Activated T-helper 1 cell treated with anti-CD3 and anti-CD28 coated beads, Interleukin-2, amount 50 U/mL, for 16 hours (primary cell): ENCODE measurements around the gene YEATS4.
"Not testable (repeated sequence)": the region's sequence is repeated elsewhere in the genome, so short reads cannot be mapped to it uniquely, and the experiment has no call there.

ENCODE experiments used
- DNase-seq, 2 donors: peaks; one replicate each; pipeline ENCODE4 v3.0.0-alpha.2; 2020; ENCODE audit warnings: low read depth in 1 of 2, low spot score in 1 of 2

Gene YEATS4

DNA sequence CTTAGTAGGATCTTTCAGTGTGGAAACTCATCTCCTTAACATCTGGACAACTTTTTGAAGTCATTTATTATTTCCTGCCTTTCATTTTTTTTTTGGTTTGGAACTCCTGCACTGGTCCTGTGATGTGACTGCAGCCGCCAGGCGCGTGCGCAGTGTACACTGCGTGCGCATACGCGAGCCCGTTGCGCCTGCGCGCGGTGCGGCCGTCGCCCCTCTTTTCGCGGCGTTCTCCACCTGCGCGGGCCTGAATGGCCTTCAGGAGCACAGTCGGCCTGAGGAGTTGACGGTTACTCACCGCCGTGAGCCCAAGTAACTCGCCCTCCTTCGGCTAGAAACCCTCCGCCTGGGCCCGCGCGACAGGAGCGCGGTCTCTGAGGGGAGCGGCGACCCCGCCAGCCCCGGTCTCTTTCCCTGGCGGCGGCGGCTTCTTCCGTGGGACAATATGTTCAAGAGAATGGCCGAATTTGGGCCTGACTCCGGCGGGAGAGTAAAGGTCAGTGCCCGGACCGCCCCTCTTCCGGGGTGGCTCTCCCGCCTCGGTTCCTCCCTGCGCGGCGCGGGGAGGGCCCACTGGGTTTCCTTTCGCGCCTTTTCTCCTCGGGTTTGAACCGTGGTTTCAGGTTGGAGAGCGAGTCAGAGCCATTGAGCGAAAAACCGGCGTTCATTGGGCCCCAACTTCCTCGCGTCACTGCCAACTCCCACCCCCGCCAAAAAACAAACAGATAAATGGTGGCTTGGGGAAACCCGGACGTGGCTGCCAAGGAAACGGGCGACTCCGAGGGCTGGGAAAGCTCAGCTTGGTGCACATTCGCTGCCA, at the start of gene YEATS4:
YEATS4 (plus strand) TSS at position 213 of the 817 bp plus-strand sequence; CDS start at position 443, 230 bp downstream.
- DNase-seq: peak; percentile 62 to 74

DNA sequence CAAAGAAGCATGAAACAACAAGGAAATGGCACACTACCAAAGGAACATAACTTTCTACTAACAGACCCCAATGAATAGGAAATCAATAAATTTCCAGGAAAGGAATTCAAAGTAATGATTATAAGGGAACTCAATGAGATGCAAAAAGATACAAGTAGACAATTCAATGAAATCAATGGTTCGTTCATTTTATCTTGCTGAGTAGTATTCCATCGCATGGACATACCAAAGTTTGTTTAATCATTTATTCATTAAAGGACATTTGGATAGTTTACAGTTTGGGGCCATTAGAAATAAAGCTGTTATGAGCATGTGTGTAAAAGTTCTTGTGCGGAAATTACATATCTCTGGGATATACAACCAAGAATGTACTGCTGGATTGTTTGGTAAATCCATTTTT, 46.3 kb upstream of the YEATS4 start:
- no peak for DNase-seq

DNA sequence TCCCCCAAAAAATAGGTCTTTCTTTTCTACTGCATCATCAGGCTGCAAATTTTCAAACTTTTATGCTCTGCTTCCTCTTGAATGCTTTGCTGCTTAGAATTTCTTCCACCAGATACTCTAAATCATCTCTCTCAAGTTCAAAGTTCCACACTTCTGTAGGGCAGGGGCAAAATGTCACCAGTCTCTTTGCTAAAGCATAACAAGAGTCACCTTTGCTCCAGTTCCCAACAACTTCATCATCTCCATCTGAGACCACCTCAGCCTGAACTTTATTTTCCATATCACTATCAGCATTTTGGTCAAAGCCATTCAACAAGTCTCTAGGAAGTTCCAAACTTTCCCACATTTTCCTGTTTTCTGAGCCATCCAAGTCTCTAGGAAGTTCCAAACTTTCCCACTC, 42.8 kb upstream of the YEATS4 start:
- not testable (repeated sequence) for DNase-seq

DNA sequence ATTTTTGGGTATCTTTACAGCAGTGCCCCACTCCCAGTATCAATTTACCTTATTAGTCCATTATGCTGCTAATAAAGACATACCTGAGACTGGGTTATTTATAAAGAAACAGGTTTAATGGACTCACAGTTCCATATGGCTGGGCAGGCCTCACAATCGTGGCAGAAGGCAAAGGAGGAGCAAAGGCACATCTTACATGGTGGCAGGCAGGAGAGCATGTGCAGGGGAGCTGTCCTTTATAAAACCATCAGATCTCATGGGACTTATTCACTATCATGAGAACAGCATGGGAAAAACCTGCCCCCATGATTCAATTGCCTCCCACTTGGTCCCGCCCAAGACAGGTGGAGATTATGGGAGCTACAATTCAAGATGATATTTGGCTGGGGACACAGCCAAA, 42.3 kb upstream of the YEATS4 start:
- DNase-seq: not testable (repeated sequence)

DNA sequence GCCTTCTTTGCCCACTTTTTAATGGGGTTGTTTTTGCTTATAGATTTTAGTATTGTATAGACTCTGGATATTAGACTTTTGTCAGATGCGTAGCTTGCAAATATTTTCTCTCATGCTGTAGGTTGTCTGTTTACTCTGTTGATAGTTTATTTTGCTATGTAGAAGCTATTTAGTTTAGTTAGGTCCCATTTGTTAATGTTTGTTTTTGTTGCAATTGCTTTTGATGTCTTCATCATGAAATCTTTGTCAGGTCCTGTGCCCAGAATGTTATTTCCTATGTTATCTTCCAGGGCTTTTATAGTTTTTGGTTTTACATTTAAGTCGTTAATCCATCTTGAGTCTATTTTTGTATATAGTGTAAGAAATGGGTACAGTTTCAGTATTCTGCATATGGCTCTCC, 41.3 kb upstream of the YEATS4 start:
- DNase-seq: no peak

GRCh38 chr12:69321351-69321750, 38.2 kb upstream of the YEATS4 start:
- no peak for DNase-seq

GRCh38 chr12:69324797-69325466, 34.6 kb upstream of the YEATS4 start:
- no peak for DNase-seq

- no peak for DNase-seq
Measured at GRCh38 chr12:69328426-69328825, 31.1 kb upstream of the YEATS4 start.

- DNase-seq: no peak
Measured at GRCh38 chr12:69329669-69330428, 29.7 kb upstream of the YEATS4 start.

- DNase-seq: peak; percentile 29 to 54
Measured at GRCh38 chr12:69330475-69331473, 28.8 kb upstream of the YEATS4 start.

DNA sequence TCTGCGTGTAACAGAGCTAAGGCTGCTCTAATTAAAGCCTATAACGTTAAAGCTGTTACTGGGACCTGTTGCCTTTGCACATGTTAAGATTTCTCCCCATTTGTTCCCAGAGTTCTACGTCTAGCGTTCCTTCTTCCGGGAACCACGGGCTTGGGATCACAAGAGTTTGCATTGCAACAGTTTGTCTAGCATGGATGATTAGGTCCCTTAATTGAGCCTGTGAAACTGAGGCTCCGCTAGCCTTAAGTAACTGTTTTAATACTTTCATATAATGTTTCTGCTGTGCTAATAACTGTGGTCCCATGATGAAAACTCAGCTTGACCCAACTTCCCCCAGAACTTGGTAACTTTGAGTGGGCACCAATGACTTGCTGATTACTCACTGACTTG, 28.0 kb upstream of the YEATS4 start:
- DNase-seq: no peak

DNA sequence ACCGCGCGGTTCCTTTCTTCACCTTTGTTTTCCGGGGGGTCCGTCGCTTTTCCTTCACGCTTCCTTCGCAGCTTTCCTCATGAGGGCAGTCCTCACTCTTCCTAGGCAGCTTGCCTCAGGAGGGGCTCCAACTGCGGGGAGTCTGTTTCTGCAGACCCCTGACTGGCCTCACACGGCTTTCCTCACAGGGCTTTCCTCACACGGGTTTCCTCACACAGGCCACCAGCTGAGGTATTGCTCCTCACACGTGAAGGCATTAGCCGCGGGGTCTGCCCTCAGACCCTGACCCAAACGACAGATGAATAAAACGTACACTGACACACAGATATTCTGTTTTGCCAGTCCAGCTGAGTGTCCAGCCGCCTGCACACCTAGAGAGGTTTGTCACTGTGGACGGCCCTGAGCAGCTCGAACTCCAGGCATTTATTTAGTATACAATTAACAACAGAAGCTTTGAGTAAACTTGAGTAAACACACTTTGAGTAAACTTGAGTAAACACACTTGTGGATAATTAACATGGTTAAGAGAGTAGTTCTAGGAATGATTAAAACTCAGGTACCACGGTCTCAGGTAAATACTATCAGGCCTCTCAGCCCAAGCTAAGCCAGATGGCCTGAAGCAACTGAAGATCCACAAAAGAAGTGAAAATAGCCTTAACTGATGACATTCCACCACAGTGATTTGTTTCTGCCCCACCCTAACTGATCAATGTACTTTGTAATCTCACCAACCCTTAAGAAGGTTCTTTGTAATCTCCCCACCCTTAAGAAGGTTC, 27.4 kb upstream of the YEATS4 start:
- DNase-seq: no peak

- no peak for DNase-seq
Measured at GRCh38 chr12:69332815-69333358, 26.7 kb upstream of the YEATS4 start.

DNA sequence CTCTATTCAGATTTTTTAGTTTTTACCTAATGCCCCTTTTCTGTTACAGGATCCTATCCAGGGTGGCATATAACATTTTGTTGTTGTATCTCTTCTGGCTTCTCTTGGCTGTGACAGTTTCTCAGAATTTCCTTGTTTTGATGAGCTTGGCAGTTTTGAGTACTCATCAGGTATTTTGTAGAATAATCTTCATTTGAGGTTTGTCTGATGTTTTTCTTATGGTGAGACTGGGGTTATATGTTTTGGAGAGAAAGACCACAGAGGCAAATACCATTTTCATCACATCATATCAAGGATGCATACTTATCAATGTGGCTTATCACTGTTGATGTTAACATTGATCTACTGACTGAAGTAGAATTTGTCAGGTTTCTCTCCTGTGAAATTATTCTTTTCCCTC, 25.4 kb upstream of the YEATS4 start:
- no peak for DNase-seq

DNA sequence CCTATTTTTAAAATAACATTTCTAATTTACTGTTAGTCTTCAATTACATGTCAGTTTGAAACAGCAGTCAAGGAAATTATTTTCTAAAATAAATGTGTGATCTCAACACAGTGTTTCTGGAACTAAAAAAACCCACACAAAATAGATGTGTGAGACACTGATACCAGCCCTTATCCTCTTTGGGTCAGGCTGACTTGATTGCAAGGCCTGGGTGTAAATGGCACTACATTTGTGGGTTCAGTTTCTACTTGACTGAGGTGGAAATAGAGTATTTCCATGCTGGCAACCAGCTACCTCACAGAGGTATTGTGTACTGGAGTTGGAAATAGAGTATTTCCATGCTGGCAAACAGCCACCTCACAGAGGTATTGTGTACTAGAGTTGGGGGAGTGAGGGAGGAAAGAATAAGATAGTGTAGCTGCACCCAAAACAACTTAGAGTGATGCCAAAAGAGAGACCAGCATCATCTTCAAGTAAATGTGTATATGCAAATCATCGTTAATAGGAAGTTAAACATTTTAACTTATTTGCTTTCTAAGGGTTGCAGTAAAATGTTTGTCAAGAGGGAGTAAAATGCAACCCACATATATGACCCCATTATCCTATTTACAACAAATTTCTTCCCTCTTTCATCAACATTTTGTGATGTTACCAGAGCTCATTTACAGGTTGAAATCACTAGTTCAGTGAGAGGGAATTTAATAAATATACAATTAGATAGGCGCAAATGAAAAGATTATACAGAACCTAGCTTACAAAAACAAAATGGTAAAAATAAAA, 22.0 kb upstream of the YEATS4 start:
- DNase-seq: no peak

DNA sequence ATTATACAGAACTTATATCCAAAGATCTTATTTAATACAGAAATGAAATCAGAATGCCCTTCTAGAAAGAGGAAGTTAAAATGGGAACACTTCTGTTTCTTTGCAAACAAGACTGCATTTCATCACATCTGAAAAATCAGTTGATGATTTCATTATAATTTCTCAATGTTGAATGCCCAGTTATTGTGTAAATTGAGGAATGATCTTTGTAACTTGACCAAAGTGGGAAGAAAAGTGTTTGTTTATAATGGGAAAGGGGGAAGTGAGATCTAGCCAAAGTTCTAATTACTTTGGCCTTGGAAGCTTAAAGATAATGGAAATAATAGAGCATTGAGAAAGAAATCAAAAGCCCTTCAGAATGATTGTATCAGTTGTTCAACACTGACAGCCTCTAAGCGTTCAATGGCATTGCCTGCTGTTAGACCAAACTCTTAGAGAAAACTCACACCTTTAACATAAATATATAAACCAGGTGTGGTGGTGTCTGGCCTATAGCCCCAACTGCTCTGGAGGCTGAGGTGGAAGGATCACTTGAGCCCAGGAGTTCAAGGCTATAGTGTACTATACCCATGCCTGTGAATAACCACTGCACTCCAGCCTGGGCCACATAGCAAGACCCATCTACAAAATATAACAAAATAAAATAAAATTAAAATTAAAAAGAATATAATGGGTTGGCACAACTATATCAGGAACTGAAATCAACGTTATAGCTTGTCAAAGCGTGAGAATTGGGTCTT, 21.3 kb upstream of the YEATS4 start:
- DNase-seq: no peak

GRCh38 chr12:69338936-69339335, 20.6 kb upstream of the YEATS4 start:
- DNase-seq: no peak

DNA sequence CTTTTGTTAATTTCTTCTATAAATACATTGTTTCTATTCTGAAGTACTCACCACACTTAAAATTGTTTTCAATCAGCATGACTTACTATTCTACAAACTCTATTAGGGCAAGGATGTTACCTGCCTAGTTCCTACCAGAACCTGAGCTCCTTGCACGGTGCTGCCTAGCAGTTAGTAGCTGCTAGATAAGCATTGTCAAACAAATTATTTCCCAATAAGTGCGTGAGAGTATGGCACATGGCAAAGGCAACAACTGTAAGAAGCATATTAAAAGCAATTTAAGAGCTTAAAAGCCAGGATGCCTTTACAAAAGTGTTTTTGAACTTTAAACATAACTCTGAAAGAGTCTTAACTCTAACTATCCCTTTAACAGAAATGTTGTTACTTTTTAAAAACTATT, 19.5 kb upstream of the YEATS4 start:
- no peak for DNase-seq
